ENCODE results near the gene FBXL3.

The FBXL3 gene

GRCh38 chr13:77042566-77043177 is 15.7 kb upstream of the FBXL3 start:
- Histone ChIP-seq H3K4me1 (ENCODE audit: insufficient read depth, low read length) (no peaks in the 10 kb centered on the region), H3K9me3 (ENCODE audit: insufficient read depth, low read depth, low read length) (no peaks in the 10 kb centered on the region), H3K36me3 (ENCODE audit: insufficient read depth, low read depth, low read length) (peaks cover 9% of the 10 kb centered on the region), H3K27me3 (ENCODE audit: insufficient read depth, low read length) (no peaks in the 10 kb centered on the region), H3K27ac (ENCODE audit: low read length) (no peak overlapping the region), H3K4me3 (ENCODE audit: low read length) (no peak overlapping the region), H3K9ac (ENCODE audit: low read depth, low read length) (no peak overlapping the region)

DNA sequence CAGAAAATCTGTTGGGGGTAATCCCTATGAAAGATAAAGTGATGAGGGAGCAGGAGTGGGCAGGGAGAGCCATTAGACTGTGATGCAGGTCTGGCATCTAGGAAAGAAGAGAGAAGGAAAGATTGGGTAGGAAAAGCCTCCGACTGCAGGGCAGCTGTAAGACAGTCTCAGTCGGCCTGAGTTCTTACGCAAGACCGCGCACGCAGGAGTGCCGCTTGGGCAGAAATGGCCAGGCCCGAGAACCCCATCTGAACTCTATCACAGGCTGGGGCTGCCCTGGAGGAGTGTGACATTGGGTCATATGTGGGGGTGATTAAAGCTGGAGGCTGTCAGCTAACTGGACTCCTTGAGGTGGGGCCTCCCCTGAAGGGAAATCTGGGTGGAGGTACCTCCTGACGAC is 13.9 kb upstream of the FBXL3 start:
- Histone ChIP-seq H3K36me3 (ENCODE audit: insufficient read depth, low read depth, low read length) (peaks cover 9% of the 10 kb centered on the region), H3K4me1 (ENCODE audit: insufficient read depth, low read length) (no peaks in the 10 kb centered on the region), H3K9ac (ENCODE audit: low read depth, low read length) (no peak overlapping the region), H3K27ac (ENCODE audit: low read length) (no peak overlapping the region), H3K9me3 (ENCODE audit: insufficient read depth, low read depth, low read length) (no peaks in the 10 kb centered on the region), H3K4me3 (ENCODE audit: low read length) (no peak overlapping the region), H3K27me3 (ENCODE audit: insufficient read depth, low read length) (no peaks in the 10 kb centered on the region)

GRCh38 chr13:77040076-77040475 is 13.1 kb upstream of the FBXL3 start:
- H3K4me1 ChIP-seq (ENCODE audit: insufficient read depth, low read length): no peaks in the 10 kb centered on the region
- no peak overlapping the region for H3K27ac ChIP-seq (ENCODE audit: low read length)
- no peak overlapping the region for H3K9ac ChIP-seq (ENCODE audit: low read depth, low read length)
- peaks cover 7% of the 10 kb centered on the region for H3K36me3 ChIP-seq (ENCODE audit: insufficient read depth, low read depth, low read length)
- H3K27me3 ChIP-seq (ENCODE audit: insufficient read depth, low read length): no peaks in the 10 kb centered on the region
- H3K9me3 ChIP-seq (ENCODE audit: insufficient read depth, low read depth, low read length): no peaks in the 10 kb centered on the region
- H3K4me3 ChIP-seq (ENCODE audit: low read length): no peak overlapping the region

GRCh38 chr13:77038907-77039480 is 12.0 kb upstream of the FBXL3 start:
- no peaks in the 10 kb centered on the region for H3K9me3 ChIP-seq (ENCODE audit: insufficient read depth, low read depth, low read length)
- H3K27ac ChIP-seq (ENCODE audit: low read length): no peak overlapping the region
- H3K4me1 ChIP-seq (ENCODE audit: insufficient read depth, low read length): no peaks in the 10 kb centered on the region
- no peaks in the 10 kb centered on the region for H3K36me3 ChIP-seq (ENCODE audit: insufficient read depth, low read depth, low read length)
- H3K27me3 ChIP-seq (ENCODE audit: insufficient read depth, low read length): no peaks in the 10 kb centered on the region
- H3K4me3 ChIP-seq (ENCODE audit: low read length): no peak overlapping the region
- no peak overlapping the region for H3K9ac ChIP-seq (ENCODE audit: low read depth, low read length)

DNA sequence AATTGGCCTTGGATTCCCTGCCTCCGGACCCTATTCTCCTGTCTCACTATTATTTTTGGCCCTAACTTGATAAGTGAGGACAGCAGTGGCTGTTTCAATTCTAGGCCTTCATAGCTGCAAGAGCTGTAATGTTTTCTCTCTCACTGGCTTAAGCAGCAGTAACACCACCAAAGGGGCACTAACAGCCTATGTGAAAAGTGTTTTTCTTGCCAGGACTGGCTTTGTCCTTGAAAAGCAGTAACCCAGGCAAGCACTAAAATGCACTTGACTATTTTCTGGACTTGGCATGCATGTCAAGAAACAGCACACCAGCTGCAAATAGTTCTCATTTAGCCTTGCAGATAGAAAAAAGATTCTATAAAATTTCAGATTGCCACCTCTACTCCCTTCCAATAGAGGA is 9.3 kb upstream of the FBXL3 start:
- no peak overlapping the region for H3K27ac ChIP-seq (ENCODE audit: low read length)

DNA sequence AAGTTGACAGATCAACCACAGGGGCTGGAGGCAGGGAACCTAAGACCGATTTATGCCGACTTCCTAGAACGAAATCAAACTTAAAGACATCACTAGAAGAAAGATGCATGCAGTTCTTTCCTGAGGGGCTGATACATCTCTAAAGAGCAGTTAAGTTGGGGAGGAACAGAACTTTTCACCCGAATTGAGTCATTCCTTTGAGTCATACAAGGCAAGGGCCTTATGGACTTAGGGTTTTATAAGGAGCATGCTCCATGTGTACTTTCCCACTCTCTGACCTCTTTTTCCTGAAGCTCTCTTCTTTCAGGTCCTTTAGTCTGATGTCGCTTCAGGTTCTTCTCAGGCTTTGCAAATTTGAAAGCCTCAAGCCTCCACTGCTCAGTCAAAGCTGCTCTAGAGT is 7.9 kb upstream of the FBXL3 start:
- H3K9me3 ChIP-seq (ENCODE audit: insufficient read depth, low read depth, low read length): no peaks in the 10 kb centered on the region
- H3K9ac ChIP-seq (ENCODE audit: low read depth, low read length): no peak overlapping the region
- H3K36me3 ChIP-seq (ENCODE audit: insufficient read depth, low read depth, low read length): no peaks in the 10 kb centered on the region
- H3K27me3 ChIP-seq (ENCODE audit: insufficient read depth, low read length): no peaks in the 10 kb centered on the region
- no peak overlapping the region for H3K4me3 ChIP-seq (ENCODE audit: low read length)
- H3K27ac ChIP-seq (ENCODE audit: low read length): no peak overlapping the region
- H3K4me1 ChIP-seq (ENCODE audit: insufficient read depth, low read length): no peaks in the 10 kb centered on the region

More for the DNA sequence above, 9.3 kb upstream of the FBXL3 start:
- no peaks in the 10 kb centered on the region for H3K27me3 ChIP-seq (ENCODE audit: insufficient read depth, low read length)
- no peaks in the 10 kb centered on the region for H3K36me3 ChIP-seq (ENCODE audit: insufficient read depth, low read depth, low read length)
- no peak overlapping the region for H3K9ac ChIP-seq (ENCODE audit: low read depth, low read length)
- H3K9me3 ChIP-seq (ENCODE audit: insufficient read depth, low read depth, low read length): no peaks in the 10 kb centered on the region
- no peaks in the 10 kb centered on the region for H3K4me1 ChIP-seq (ENCODE audit: insufficient read depth, low read length)
- no peak overlapping the region for H3K4me3 ChIP-seq (ENCODE audit: low read length)

GRCh38 chr13:77033717-77034302 is 6.9 kb upstream of the FBXL3 start:
- H3K9ac ChIP-seq (ENCODE audit: low read depth, low read length): no peak overlapping the region

GRCh38 chr13:77031656-77032243 is 4.8 kb upstream of the FBXL3 start:
- Histone ChIP-seq H3K9me3 (ENCODE audit: insufficient read depth, low read depth, low read length) (no peaks in the 10 kb centered on the region), H3K27ac (ENCODE audit: low read length) (no peak overlapping the region), H3K36me3 (ENCODE audit: insufficient read depth, low read depth, low read length) (no peaks in the 10 kb centered on the region), H3K4me1 (ENCODE audit: insufficient read depth, low read length) (peaks cover 10% of the 10 kb centered on the region; the same call in 1 of the 2 replicates), H3K9ac (ENCODE audit: low read depth, low read length) (no peak overlapping the region), H3K4me3 (ENCODE audit: low read length) (no peak overlapping the region), H3K27me3 (ENCODE audit: insufficient read depth, low read length) (no peaks in the 10 kb centered on the region)

More at GRCh38 chr13:77033717-77034302, 6.9 kb upstream of the FBXL3 start:
- no peak overlapping the region for H3K4me3 ChIP-seq (ENCODE audit: low read length)
- H3K9me3 ChIP-seq (ENCODE audit: insufficient read depth, low read depth, low read length): no peaks in the 10 kb centered on the region
- H3K36me3 ChIP-seq (ENCODE audit: insufficient read depth, low read depth, low read length): no peaks in the 10 kb centered on the region
- H3K27me3 ChIP-seq (ENCODE audit: insufficient read depth, low read length): no peaks in the 10 kb centered on the region
- H3K27ac ChIP-seq (ENCODE audit: low read length): no peak overlapping the region
- no peaks in the 10 kb centered on the region for H3K4me1 ChIP-seq (ENCODE audit: insufficient read depth, low read length)

DNA sequence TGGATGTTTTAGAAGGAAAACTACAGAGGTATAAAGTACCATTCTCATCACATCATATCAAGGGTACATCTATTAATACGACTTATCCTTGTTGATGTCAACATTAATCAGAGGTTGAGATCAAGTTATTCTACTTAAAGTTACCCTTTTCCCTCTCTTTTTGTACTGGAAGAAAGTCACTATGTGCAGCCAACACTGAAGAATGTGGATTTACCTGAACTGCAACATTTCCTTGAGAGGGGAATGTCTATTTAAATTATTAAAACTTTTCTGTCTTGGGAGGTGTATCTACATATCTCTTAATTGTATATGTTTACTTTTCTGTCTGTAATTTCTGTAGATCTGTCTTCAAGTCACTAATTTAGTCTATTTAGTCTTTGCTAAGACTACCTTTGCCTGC is 2.5 kb upstream of the FBXL3 start:
- H3K27ac ChIP-seq (ENCODE audit: low read length): no peak overlapping the region
- H3K36me3 ChIP-seq (ENCODE audit: insufficient read depth, low read depth, low read length): no peaks in the 10 kb centered on the region
- no peak overlapping the region for H3K9ac ChIP-seq (ENCODE audit: low read depth, low read length)
- H3K9me3 ChIP-seq (ENCODE audit: insufficient read depth, low read depth, low read length): no peaks in the 10 kb centered on the region
- no peak overlapping the region for H3K4me3 ChIP-seq (ENCODE audit: low read length)
- peaks cover 14% of the 10 kb centered on the region; the same call in 1 of the 2 replicates for H3K4me1 ChIP-seq (ENCODE audit: insufficient read depth, low read length)
- H3K27me3 ChIP-seq (ENCODE audit: insufficient read depth, low read length): no peaks in the 10 kb centered on the region

DNA sequence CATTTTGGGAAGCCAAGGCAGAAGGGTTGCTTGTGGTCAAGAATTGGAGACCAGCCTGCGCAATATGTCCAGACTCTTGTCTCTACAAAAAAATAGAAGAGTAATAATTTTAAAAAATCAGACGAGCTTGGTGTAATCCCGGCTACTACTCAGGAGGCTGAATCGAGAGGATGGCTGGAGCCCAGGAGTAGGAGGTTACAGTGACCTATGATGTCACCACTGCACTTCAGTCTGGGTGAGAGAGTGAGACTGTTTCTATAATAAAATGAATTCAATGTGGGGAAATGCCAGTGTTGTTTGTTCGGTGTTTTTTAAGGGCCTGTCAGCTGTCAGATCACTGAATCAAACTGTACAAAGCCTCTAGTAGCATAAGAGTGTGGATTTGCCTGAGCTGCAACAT is 1.2 kb upstream of the FBXL3 start:
- Histone ChIP-seq H3K4me3 (ENCODE audit: low read length) (peak overlapping the region; percentile 80), H3K27ac (ENCODE audit: low read length) (no peak overlapping the region)

GRCh38 chr13:77026255-77026860 is 601 bp downstream of the FBXL3 start:
- no peaks in the 10 kb centered on the region for H3K9me3 ChIP-seq (ENCODE audit: insufficient read depth, low read depth, low read length)
- peak overlapping the region; percentile 84 for H3K4me3 ChIP-seq (ENCODE audit: low read length)
- H3K4me1 ChIP-seq (ENCODE audit: insufficient read depth, low read length): peaks cover 14% of the 10 kb centered on the region; the same call in 1 of the 2 replicates
- no peaks in the 10 kb centered on the region for H3K27me3 ChIP-seq (ENCODE audit: insufficient read depth, low read length)
- no peak overlapping the region for H3K27ac ChIP-seq (ENCODE audit: low read length)
- peak overlapping the region; percentile 79; the same call in 1 of the 2 replicates for H3K9ac ChIP-seq (ENCODE audit: low read depth, low read length)
- 0 out of 2 replicates have a peak, but pooled peaks cover 3% of the 10 kb centered on the region for H3K36me3 ChIP-seq (ENCODE audit: insufficient read depth, low read depth, low read length)

More for the DNA sequence above, 1.2 kb upstream of the FBXL3 start:
- Histone ChIP-seq H3K4me1 (ENCODE audit: insufficient read depth, low read length) (peaks cover 14% of the 10 kb centered on the region; the same call in 1 of the 2 replicates), H3K27me3 (ENCODE audit: insufficient read depth, low read length) (no peaks in the 10 kb centered on the region), H3K9ac (ENCODE audit: low read depth, low read length) (peak overlapping the region; percentile 74; the same call in 1 of the 2 replicates), H3K36me3 (ENCODE audit: insufficient read depth, low read depth, low read length) (no peaks in the 10 kb centered on the region), H3K9me3 (ENCODE audit: insufficient read depth, low read depth, low read length) (no peaks in the 10 kb centered on the region)

Data from iPS-20b (cell line).